ENCODE measurements around the gene ZBTB3. TPM values are rescaled to one million over a fixed set of nuclear protein-coding genes. Genes with fewer than 3 reads are reported as not detected.

ZBTB3 gene
- total and polyA plus RNA-seq, 2 donors (not counting 3 experiments of a cell fraction or from before 2014, with no cell fraction given): 3.7 to 6.9 TPM

GRCh38 chr11:62715150-62716130, 38.5 kb downstream of the ZBTB3 start:
- intact Hi-C loops (cut with micrococcal nuclease): no loop called here
- no peak overlapping the region for H3K4me2 ChIP-seq (ENCODE audit: insufficient read depth, low read length)
- no peaks in the 10 kb centered on the region for H3K9me3 ChIP-seq (replicated peaks; ENCODE audit: control insufficient read depth, insufficient read depth, low read length)
- DNase-seq (ENCODE audit: low read depth, low spot score): no peak
- no peaks in the 10 kb centered on the region for H3K4me1 ChIP-seq (ENCODE audit: control insufficient read depth, extremely low read depth, insufficient read depth, low read length)
- peaks cover 42 to 49% of the 10 kb centered on the region in 2 experiments for H3K36me3 ChIP-seq (ENCODE audit: control insufficient read depth in 2 of 2, extremely low read depth in 1 of 2, insufficient read depth in 2 of 2, low read length in 2 of 2)
- POLR2A ChIA-PET: no interaction called here
- H3K9ac ChIP-seq (replicated peaks; ENCODE audit: extremely low read depth, insufficient read depth, low read length): no peak overlapping the region
- no peaks in the 10 kb centered on the region for H4K20me1 ChIP-seq (replicated peaks; ENCODE audit: control insufficient read depth, extremely low read depth, insufficient read depth, low read length)
- no peak overlapping the region for H2AFZ ChIP-seq (ENCODE audit: low read depth, low read length)
- no peaks in the 10 kb centered on the region for H3K9me1 ChIP-seq (replicated peaks; ENCODE audit: control insufficient read depth, extremely low read depth, insufficient read depth, low read length)
- CTCF ChIA-PET: no interaction called here
- H3K79me2 ChIP-seq (ENCODE audit: control insufficient read depth, insufficient read depth, low read length): peaks cover 30% of the 10 kb centered on the region
- no peak overlapping the region for H3K27ac ChIP-seq (ENCODE audit: insufficient read depth, low read depth, low read length)
- no peak for FAIRE-seq
- TF ChIP-seq JUN (IDR thresholded peaks at IDR 0.05; ENCODE audit: borderline replicate concordance, insufficient read depth, insufficient read length, low read depth): no peak
- TF ChIP-seq FOS (IDR thresholded peaks at IDR 0.05; ENCODE audit: borderline replicate concordance, insufficient read depth, low read length): no peak
- TF ChIP-seq GATA2 (IDR thresholded peaks at IDR 0.05; ENCODE audit: insufficient read depth, insufficient read length, low read depth, low read length): no peak
- TF ChIP-seq, protein P1, sequence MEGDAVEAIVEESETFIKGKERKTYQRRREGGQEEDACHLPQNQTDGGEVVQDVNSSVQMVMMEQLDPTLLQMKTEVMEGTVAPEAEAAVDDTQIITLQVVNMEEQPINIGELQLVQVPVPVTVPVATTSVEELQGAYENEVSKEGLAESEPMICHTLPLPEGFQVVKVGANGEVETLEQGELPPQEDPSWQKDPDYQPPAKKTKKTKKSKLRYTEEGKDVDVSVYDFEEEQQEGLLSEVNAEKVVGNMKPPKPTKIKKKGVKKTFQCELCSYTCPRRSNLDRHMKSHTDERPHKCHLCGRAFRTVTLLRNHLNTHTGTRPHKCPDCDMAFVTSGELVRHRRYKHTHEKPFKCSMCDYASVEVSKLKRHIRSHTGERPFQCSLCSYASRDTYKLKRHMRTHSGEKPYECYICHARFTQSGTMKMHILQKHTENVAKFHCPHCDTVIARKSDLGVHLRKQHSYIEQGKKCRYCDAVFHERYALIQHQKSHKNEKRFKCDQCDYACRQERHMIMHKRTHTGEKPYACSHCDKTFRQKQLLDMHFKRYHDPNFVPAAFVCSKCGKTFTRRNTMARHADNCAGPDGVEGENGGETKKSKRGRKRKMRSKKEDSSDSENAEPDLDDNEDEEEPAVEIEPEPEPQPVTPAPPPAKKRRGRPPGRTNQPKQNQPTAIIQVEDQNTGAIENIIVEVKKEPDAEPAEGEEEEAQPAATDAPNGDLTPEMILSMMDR (IDR thresholded peaks at IDR 0.05; ENCODE audit: extremely low read depth in 1 of 2, insufficient read depth in 1 of 2, low read depth in 1 of 2, low read length in 2 of 2): no peak
- TF ChIP-seq EZH2 (IDR thresholded peaks at IDR 0.05; ENCODE audit: borderline replicate concordance, low read depth, low read length, severe bottlenecking): no peak
- TF ChIP-seq MYC (IDR thresholded peaks at IDR 0.05; ENCODE audit: low read depth, low read length): no peak
- no peak for TF ChIP-seq POLR2A (IDR thresholded peaks at IDR 0.05; ENCODE audit: low read depth, low read length)
- TF ChIP-seq MAX (IDR thresholded peaks at IDR 0.05; ENCODE audit: insufficient read depth, insufficient read length): no peak
- TF ChIP-seq POLR2AphosphoS5 (IDR thresholded peaks at IDR 0.05; ENCODE audit: insufficient read depth, low read depth, low read length): no peak
- no peak overlapping the region for H3K4me3 ChIP-seq (replicated peaks in 1 of 3; ENCODE audit: insufficient read depth in 1 of 3, low read depth in 1 of 3, low read length in 3 of 3)
- BruUV-seq (replicated peaks): no TSS peak
- dilution Hi-C loops (cut with MboI; ENCODE audit: extremely low pct_ligation_motif_present, low sequenced_read_pairs): no loop called here
- H3K27me3 ChIP-seq (ENCODE audit: control insufficient read depth in 2 of 2, insufficient read depth in 2 of 2, low read length in 2 of 2): no peaks in the 10 kb centered on the region
